Glutamatergic neuron (in vitro differentiated cells): ENCODE data around the gene IFNA16. TPM values are rescaled to one million over a fixed set of nuclear protein-coding genes. Genes with fewer than 3 reads are reported as not detected.
"Not testable (repeated sequence)": the region's sequence is repeated elsewhere in the genome, so short reads cannot be mapped to it uniquely, and the experiment has no call there.

ENCODE experiments used
- DNase-seq: peaks from one replicate; pipeline ENCODE4 v3.0.0; 2022
- H3K27ac Mint-ChIP-seq: one replicate; pipeline ENCODE4 v1.8.0; 2020; ENCODE audit warnings: mild to moderate bottlenecking, mixed read lengths, inconsistent platforms; ENCODE audit not compliant: unreplicated experiment
- H3K27me3 Mint-ChIP-seq: one replicate; pipeline ENCODE4 v1.8.0; 2020; ENCODE audit warnings: mild to moderate bottlenecking, moderate library complexity, mixed read lengths, inconsistent platforms; ENCODE audit not compliant: unreplicated experiment
- H3K36me3 Mint-ChIP-seq: one replicate; pipeline ENCODE4 v1.8.0; 2020; ENCODE audit warnings: mild to moderate bottlenecking, mixed read lengths, inconsistent platforms; ENCODE audit not compliant: unreplicated experiment
- H3K4me1 Mint-ChIP-seq: one replicate; pipeline ENCODE4 v1.8.0; 2020; ENCODE audit warnings: mild to moderate bottlenecking, low read depth, mixed read lengths, inconsistent platforms; ENCODE audit not compliant: unreplicated experiment
- H3K4me3 Mint-ChIP-seq: one replicate; pipeline ENCODE4 v1.8.0; 2020; ENCODE audit warnings: mild to moderate bottlenecking, mixed read lengths, inconsistent platforms; ENCODE audit not compliant: unreplicated experiment
- H3K9me3 Mint-ChIP-seq: one replicate; pipeline ENCODE4 v1.8.0; 2020; ENCODE audit warnings: mild to moderate bottlenecking, moderate library complexity, mixed read lengths, inconsistent platforms; ENCODE audit not compliant: unreplicated experiment
- CTCF ChIP-seq: fragments of 200-600 bp; sonication (generic); IDR thresholded peaks from one replicate; pipeline ENCODE4 v1.5.0; 2021; ENCODE audit not compliant: partially characterized antibody, unreplicated experiment
- total RNA-seq: library from RNA; stranded (reverse); fragmentation: NEBNext Ultra II Directional; extraction: Animal tissue kit (Norgen Biotek cat#: 25700); gene quantifications from one replicate; pipeline ENCODE4 v1.2.1, GENCODE V29; 2021; ENCODE audit not compliant: unreplicated experiment

The IFNA16 gene
- total RNA-seq, 1 donor from 2014 or later, result not detected

- Mint-ChIP-seq H3K27ac (no peak overlapping the region), H3K4me1 (peaks cover 8% of the 10 kb centered on the region), H3K4me3 (no peak overlapping the region), H3K9me3 (no peaks in the 10 kb centered on the region), H3K27me3 (no peaks in the 10 kb centered on the region), H3K36me3 (no peaks in the 10 kb centered on the region)
- no peak for TF ChIP-seq CTCF
- DNase-seq, result no peak
These were observed 34.1 kb upstream of the IFNA16 start for GRCh38 chr9:21251190-21251589.

DNA sequence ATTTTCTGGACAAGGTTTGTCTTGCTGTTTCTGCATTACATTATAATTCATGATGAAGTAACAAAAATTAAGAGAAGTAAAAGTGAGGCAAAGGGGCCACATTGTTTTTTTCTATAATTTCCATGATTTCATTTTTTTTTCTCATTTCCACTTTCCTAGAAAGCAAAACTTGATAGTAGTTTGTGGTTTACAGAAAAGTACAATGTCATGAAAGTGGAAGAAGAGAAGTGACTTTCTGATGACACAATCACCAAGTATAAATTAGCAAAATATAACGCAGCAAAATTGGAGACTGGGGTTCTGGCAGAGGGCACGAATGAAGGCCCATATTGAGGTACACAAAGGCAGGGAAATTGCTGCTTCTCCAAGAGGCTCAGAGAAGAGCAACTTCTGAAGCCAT lies 27.7 kb upstream of the IFNA16 start:
- no peak for DNase-seq
- Mint-ChIP-seq H3K36me3 (no peaks in the 10 kb centered on the region), H3K9me3 (no peaks in the 10 kb centered on the region), H3K4me3 (no peak overlapping the region), H3K27ac (no peak overlapping the region), H3K27me3 (no peaks in the 10 kb centered on the region), H3K4me1 (no peaks in the 10 kb centered on the region)
- TF ChIP-seq CTCF, result no peak

GRCh38 chr9:21239911-21240310 lies 22.8 kb upstream of the IFNA16 start, which contains the start of gene IFNA14:
IFNA14 (minus strand) TSS chr9:21240005; CDS start chr9:21239935, 70 bp downstream.
- no peak within 1 kb of the TSS for H3K27ac Mint-ChIP-seq
- H3K27me3 Mint-ChIP-seq, result peaks cover 2% of the 10 kb centered on the region
- no peaks in the 10 kb centered on the region for H3K36me3 Mint-ChIP-seq
- H3K9me3 Mint-ChIP-seq, result no peaks in the 10 kb centered on the region
- TF ChIP-seq CTCF, result no peak
- no peaks in the 10 kb centered on the region for H3K4me1 Mint-ChIP-seq
- DNase-seq, result no peak
- H3K4me3 Mint-ChIP-seq, result no peak within 1 kb of the TSS

GRCh38 chr9:21236360-21236714 lies 19.2 kb upstream of the IFNA16 start:
- not testable (repeated sequence) for H3K36me3 Mint-ChIP-seq, DNase-seq, H3K27me3 Mint-ChIP-seq, H3K9me3 Mint-ChIP-seq, H3K27ac Mint-ChIP-seq, H3K4me3 Mint-ChIP-seq, H3K4me1 Mint-ChIP-seq

- not testable (repeated sequence) for DNase-seq, H3K4me1 Mint-ChIP-seq, H3K27ac Mint-ChIP-seq, H3K4me3 Mint-ChIP-seq, H3K27me3 Mint-ChIP-seq, H3K36me3 Mint-ChIP-seq, H3K9me3 Mint-ChIP-seq
These were observed 18.6 kb upstream of the IFNA16 start for GRCh38 chr9:21235468-21236359.

DNA sequence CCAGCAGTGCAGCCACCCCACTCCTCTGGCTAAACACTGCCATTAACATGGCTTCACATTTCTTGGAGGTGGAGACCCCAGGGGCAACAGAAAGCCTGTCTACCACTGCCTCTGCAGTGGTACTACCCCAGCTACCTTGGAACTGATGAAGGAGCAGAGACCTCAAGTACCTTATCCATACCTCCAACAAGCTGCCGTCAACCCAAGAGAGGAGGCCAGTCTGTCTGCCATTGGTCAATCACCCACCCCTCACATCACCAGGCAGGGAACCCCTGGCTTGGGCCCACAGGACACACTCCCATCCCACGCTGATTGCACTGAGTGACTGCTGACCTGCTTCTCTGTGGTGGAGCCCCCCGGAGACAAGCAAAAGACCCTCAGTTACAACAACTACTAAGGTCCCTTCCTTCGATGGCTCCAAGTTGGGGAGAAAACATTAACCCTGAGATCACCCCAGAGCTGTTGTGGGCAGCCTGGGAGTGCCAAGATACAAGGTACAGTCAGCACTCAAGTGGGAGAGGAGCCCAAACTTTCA lies 17.1 kb upstream of the IFNA16 start:
- Mint-ChIP-seq H3K27ac (no peak overlapping the region), H3K4me3 (no peak overlapping the region), H3K9me3 (no peaks in the 10 kb centered on the region), H3K36me3 (no peaks in the 10 kb centered on the region), H3K4me1 (no peaks in the 10 kb centered on the region), H3K27me3 (peaks cover 2% of the 10 kb centered on the region)
- no peak for TF ChIP-seq CTCF
- no peak for DNase-seq
